Measurements from ENCODE around the gene ERICH2.

DNA sequence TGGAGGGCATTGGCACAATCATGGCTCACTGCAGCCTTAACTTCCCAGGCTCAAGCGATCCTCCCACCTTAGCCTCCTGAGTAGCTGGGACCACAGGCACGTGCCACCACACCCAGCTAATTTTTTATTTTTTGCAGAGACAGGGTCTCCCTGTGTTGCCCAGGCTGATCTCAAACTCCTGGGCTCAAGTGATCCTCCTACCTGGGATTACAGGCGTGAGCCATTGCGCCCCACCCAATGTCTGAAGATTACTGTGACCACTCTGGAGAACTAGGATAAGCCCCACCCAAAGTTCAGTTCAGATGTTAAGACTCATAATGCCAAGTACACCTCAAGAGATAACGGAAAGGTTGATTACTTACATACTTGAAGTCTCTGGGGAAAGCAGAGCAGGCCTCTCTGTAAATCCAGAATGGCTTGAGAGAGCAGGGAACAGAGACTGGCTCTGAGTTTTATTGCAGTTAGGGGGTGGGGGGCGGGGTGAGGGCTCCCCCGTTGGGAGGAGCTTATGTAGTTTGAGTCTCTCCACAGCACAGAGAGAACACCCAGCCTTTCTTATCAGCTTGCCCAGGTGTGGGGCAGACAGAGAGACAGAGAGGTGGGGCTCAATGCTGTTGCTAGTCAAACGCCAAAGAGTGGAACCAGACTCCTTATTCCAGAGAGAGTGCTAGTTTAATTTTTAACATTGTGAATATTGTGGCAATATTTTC is 26.5 kb upstream of the ERICH2 start:
- TF ChIP-seq CTCF (IDR thresholded peaks at IDR 0.05; ENCODE audit: insufficient read depth, low read length) (no peak), POLR2AphosphoS5 (IDR thresholded peaks at IDR 0.05; ENCODE audit: low read depth) (no peak), GABPA (IDR thresholded peaks at IDR 0.05; ENCODE audit: low read depth) (no peak), REST (IDR thresholded peaks at IDR 0.05; ENCODE audit: insufficient replicate concordance, low read depth) (no peak), SPI1 (IDR thresholded peaks at IDR 0.05; ENCODE audit: borderline replicate concordance, low read depth) (no peak)
